GM13976 (cell line): Measurements from ENCODE around the gene MT1F.

Source experiments
- DNase-seq: peaks from one replicate; pipeline ENCODE4 v3.0.0; 2012; ENCODE audit warnings: low spot score
- in situ Hi-C: fragments of 300-500 bp; cut with MboI; formaldehyde crosslinking; loops from one replicate; pipeline ENCODE4 v1.12.0; 2022; ENCODE audit warnings: low sequenced_read_pairs, mixed read lengths, inconsistent platforms; ENCODE audit not compliant: unreplicated experiment
- TF ChIP-seq, protein P1 (sequence below): IDR thresholded peaks from 2 replicates; pipeline ENCODE4 v1.5.1; 2012; ENCODE audit warnings: borderline replicate concordance, mild to moderate bottlenecking; ENCODE audit not compliant: insufficient read depth; ENCODE audit errors: extremely low read depth, missing control alignments, control extremely low read depth

MT1F gene

GRCh38 chr16:56611281-56611833 lies 46.4 kb upstream of the MT1F start:
- DNase-seq = no peak
- in situ Hi-C loops = no loop called here
- TF ChIP-seq, protein P1, sequence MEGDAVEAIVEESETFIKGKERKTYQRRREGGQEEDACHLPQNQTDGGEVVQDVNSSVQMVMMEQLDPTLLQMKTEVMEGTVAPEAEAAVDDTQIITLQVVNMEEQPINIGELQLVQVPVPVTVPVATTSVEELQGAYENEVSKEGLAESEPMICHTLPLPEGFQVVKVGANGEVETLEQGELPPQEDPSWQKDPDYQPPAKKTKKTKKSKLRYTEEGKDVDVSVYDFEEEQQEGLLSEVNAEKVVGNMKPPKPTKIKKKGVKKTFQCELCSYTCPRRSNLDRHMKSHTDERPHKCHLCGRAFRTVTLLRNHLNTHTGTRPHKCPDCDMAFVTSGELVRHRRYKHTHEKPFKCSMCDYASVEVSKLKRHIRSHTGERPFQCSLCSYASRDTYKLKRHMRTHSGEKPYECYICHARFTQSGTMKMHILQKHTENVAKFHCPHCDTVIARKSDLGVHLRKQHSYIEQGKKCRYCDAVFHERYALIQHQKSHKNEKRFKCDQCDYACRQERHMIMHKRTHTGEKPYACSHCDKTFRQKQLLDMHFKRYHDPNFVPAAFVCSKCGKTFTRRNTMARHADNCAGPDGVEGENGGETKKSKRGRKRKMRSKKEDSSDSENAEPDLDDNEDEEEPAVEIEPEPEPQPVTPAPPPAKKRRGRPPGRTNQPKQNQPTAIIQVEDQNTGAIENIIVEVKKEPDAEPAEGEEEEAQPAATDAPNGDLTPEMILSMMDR = no peak

GRCh38 chr16:56613706-56614105 lies 44.1 kb upstream of the MT1F start:
- DNase-seq = no peak
- TF ChIP-seq, protein P1 = no peak
- in situ Hi-C loops = no loop called here

GRCh38 chr16:56614549-56614991 lies 43.2 kb upstream of the MT1F start:
- in situ Hi-C loops = no loop called here
- DNase-seq = no peak
- TF ChIP-seq, protein P1 = no peak

GRCh38 chr16:56615353-56615752 lies 42.4 kb upstream of the MT1F start:
- TF ChIP-seq, protein P1 = no peak
- DNase-seq = no peak
- in situ Hi-C loops = no loop called here

GRCh38 chr16:56616608-56617211 lies 41.0 kb upstream of the MT1F start:
- TF ChIP-seq, protein P1 = no peak
- in situ Hi-C loops = no loop called here
- no peak for DNase-seq

- TF ChIP-seq, protein P1 = no peak
- in situ Hi-C loops = no loop called here
- DNase-seq = no peak
Measured at GRCh38 chr16:56617212-56618085, 40.3 kb upstream of the MT1F start.
